HFF-Myc (cell line): ENCODE data around the gene RBM4.
"Not testable (repeated sequence)": the region's sequence is repeated elsewhere in the genome, so short reads cannot be mapped to it uniquely, and the experiment has no call there.

Experiments used
- DNase-seq: peaks from one replicate; pipeline ENCODE4 v3.0.0-alpha.2; 2011; ENCODE audit warnings: low read depth; ENCODE audit errors: extremely low read depth
- H3K4me3 ChIP-seq: replicated peaks from 2 replicates; pipeline ENCODE4 v1.5.1; 2011; ENCODE audit warnings: low read depth, mild to moderate bottlenecking, control low read depth, low read length
- TF ChIP-seq, protein P1 (sequence below): IDR thresholded peaks from 2 replicates; pipeline ENCODE4 v1.5.1; 2012; ENCODE audit warnings: mild to moderate bottlenecking, low read depth, low read length, control low read depth; ENCODE audit errors: missing control alignments

RBM4 gene

DNA sequence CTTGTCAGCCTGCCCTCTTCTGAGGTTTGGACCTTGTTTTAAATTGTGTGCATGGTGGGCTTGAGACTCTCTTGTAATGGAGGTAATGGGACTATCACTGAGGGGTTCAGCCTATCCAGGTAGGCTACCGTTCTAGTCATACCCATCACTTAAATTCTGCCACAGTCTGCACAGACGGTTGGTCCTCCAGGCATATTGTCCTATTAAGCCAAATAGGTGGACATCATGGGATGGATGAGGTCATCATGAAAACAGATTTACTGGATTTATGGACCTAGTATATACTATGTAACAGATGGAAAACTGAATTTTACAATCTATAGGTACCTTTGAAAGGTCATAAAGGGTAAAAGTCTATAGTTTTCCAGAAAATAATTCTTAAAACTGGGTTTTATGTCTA, 9.1 kb upstream of the RBM4 start:
- TF ChIP-seq, protein P1, sequence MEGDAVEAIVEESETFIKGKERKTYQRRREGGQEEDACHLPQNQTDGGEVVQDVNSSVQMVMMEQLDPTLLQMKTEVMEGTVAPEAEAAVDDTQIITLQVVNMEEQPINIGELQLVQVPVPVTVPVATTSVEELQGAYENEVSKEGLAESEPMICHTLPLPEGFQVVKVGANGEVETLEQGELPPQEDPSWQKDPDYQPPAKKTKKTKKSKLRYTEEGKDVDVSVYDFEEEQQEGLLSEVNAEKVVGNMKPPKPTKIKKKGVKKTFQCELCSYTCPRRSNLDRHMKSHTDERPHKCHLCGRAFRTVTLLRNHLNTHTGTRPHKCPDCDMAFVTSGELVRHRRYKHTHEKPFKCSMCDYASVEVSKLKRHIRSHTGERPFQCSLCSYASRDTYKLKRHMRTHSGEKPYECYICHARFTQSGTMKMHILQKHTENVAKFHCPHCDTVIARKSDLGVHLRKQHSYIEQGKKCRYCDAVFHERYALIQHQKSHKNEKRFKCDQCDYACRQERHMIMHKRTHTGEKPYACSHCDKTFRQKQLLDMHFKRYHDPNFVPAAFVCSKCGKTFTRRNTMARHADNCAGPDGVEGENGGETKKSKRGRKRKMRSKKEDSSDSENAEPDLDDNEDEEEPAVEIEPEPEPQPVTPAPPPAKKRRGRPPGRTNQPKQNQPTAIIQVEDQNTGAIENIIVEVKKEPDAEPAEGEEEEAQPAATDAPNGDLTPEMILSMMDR, result no peak
- no peak for DNase-seq
- H3K4me3 ChIP-seq, result no peak overlapping the region

DNA sequence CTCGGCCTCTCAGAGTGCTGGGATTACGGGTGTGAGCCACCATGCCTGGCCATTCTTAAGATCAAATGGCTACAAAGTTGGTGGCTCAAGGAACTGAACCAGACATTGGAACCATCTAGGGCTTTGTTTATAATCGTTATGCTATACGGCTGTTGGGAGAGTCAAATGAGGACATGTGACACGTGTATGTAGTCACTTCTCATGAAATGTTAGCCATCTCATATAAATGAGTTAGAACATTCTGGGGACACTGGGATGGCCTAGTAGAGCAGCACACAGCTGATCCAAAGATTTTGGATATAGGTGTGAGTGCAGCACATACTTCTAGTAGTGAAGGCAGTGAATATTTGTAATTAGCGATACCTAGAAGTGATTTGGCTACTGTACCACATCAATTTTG, 6.6 kb upstream of the RBM4 start:
- no peak for DNase-seq
- TF ChIP-seq, protein P1, result no peak
- H3K4me3 ChIP-seq, result no peak overlapping the region

DNA sequence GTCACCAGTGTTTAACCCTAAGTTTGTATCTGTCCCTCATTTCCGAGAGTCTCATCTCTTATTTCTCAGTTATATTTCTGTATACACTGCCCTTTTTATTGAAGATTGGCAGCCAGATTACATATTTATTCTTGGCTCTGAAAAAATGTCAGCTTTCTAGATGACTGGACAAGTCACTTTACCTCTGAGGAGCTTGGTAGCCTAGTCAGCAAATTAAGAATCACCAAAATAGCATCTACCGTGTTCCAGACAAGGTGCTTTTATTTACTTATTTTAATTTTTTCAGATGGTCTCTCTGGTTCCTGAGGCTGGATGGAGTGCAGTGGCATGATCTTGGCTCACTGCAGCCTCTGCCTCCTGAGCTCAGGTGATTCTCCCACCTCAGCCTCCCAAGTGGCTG, 5.6 kb upstream of the RBM4 start:
- H3K4me3 ChIP-seq, result no peak overlapping the region
- no peak for DNase-seq
- TF ChIP-seq, protein P1, result no peak

DNA sequence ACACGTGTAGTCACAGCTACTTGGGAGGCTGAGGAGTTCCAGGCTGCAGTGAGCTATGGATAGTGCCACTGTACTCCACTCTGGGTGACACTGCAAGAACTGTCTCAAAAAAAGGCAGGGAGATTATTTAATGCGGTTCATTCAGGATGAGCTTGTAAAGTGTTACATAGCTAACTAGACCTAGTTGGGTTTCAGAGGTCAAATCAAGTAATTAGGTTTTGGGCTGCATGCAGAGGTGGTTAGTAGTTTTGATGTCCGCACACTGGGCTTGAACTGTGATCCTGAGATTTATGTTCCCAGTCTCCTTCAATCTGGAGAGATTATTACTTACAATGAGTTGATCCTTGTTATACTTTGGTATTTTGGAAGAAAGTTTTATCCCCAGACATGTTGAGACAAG, 2.1 kb upstream of the RBM4 start:
- no peak for DNase-seq
- no peak overlapping the region for H3K4me3 ChIP-seq
- TF ChIP-seq, protein P1, result no peak

DNA sequence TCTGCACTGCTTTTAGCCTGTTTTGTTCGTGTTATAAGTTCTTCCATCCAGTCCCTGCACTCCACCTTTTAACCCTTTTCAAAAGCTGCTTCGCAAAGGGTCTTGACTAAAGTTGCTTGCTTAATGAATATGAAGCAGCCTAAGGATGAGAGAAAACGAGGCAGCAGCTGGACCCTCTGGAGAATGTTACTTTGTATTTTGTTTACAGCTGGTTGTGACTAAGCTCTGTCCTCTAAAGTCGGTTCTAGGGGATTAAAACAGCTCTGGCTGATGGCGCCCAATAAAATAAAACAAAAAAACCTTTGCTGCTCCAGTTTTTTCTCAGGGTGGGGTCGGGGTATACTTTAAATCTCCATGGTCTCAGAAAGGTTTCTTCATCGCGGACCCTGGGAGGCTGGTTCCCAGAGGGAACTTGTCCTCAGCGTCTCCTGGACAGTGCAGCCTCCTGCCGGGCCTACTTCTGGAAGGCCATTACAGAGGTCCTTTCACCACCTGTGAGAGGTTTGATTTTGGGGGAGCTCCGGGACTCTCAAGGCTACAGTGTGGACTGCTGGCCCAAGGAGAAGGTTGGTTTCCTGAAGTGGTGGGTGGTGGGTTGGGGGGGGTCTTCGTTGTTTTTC, 836 bp upstream of the RBM4 start:
- peak; percentile 15 for DNase-seq
- TF ChIP-seq, protein P1, result peak; percentile 2

DNA sequence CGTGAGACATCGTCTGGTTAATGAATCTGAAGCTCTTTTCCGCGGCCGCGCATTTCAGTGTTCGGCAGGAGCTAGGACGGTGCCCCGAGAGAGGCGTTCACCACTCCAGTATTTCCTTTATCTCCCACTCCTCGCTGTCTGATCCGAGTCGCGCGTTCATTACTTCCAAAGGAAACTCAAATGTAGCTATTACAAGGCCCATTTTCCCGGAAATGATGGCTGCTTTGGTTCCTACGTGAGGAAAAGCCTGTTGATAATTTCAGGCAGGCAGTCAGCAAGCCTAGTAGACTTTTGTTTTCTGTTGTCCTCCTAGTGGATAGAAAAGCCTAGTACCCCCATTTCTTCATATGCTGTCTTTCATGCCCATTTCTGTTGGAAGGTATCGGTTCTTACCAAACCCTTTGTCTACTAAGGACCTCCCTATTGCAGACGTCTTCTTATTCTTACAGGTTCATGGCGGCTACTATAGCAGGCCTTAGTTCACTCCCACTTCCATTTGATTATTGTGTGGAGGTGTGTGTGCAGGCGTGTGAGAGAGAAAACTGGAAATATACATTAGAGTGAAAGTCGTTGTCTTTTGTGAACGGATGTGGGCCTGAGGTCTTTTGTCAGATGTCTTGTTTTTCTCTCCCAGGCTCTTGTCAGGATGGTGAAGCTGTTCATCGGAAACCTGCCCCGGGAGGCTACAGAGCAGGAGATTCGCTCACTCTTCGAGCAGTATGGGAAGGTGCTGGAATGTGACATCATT, 737 bp downstream of the RBM4 start:
- peak overlapping the region; percentile 95 for H3K4me3 ChIP-seq
- TF ChIP-seq, protein P1, result no peak
- no peak for DNase-seq

More for the DNA sequence above, 836 bp upstream of the RBM4 start:
- peak overlapping the region; percentile 95 for H3K4me3 ChIP-seq

DNA sequence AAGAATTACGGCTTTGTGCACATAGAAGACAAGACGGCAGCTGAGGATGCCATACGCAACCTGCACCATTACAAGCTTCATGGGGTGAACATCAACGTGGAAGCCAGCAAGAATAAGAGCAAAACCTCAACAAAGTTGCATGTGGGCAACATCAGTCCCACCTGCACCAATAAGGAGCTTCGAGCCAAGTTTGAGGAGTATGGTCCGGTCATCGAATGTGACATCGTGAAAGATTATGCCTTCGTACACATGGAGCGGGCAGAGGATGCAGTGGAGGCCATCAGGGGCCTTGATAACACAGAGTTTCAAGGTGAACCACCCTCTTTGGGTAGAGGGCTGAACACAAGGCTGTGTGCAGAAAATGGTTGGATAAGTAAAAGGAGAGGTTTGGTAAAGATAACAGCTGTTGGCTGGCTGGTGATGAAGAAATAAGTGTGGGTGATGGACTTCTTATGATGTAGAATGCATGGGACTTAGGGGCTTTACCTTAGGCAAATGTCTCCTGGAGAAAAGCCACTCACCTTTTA, 1.4 kb downstream of the RBM4 start:
- DNase-seq, result not testable (repeated sequence)
- peak overlapping the region; percentile 95 for H3K4me3 ChIP-seq
